CD4-positive, alpha-beta memory T cell (primary cell): ENCODE data around the gene SMARCB1. TPM values are rescaled to one million over a fixed set of nuclear protein-coding genes. Genes with fewer than 3 reads are reported as not detected.

Experiments
- CTCF ChIA-PET: fragments of 350-600 bp; sonication (Branson Sonifier 250); formaldehyde crosslinking; loops from one replicate; lab custom pipeline; 2021; ENCODE audit warnings: inconsistent platforms; ENCODE audit not compliant: partially characterized antibody; lab: Charles Lee
- POLR2A ChIA-PET: fragments of 350-600 bp; sonication (Branson Sonifier 250); formaldehyde crosslinking; loops from one replicate; lab custom pipeline; 2021; ENCODE audit not compliant: partially characterized antibody; lab: Charles Lee
- DNase-seq, 5 donors: peaks; one replicate each; pipeline versions ENCODE4 v3.0.0 to v3.0.0-alpha.2; 2020 to 2022; ENCODE audit warnings: mixed read lengths in 1 of 5
- H3K27ac ChIP-seq: one replicate; pipeline ENCODE4 v1.7.0; 2013; ENCODE audit warnings: low read depth, low read length
- H3K27me3 ChIP-seq: 2 replicates; pipeline ENCODE4 v1.7.0; 2013; ENCODE audit warnings: mild to moderate bottlenecking, low read length, moderate library complexity; ENCODE audit not compliant: insufficient read depth
- H3K36me3 ChIP-seq: 2 replicates; pipeline ENCODE4 v1.7.0; 2013; ENCODE audit warnings: mild to moderate bottlenecking, low read length, moderate library complexity; ENCODE audit not compliant: insufficient read depth
- H3K4me1 ChIP-seq: 2 replicates; pipeline ENCODE4 v1.7.0; 2013; ENCODE audit warnings: mild to moderate bottlenecking, low read length, moderate library complexity; ENCODE audit not compliant: insufficient read depth
- H3K4me3 ChIP-seq, 2 donors: one replicate each; pipeline ENCODE4 v1.7.0; 2013; ENCODE audit warnings: low read length in 2 of 2, mild to moderate bottlenecking in 1 of 2
- H3K9me3 ChIP-seq, 2 donors: one replicate each; pipeline ENCODE4 v1.7.0; 2013; ENCODE audit warnings: low read length in 2 of 2, control low read depth in 1 of 2; ENCODE audit not compliant: control insufficient read depth in 1 of 2
- H3K27ac Mint-ChIP-seq, 7 donors: one replicate each; pipeline ENCODE4 v1.8.0; 2020 to 2021; ENCODE audit warnings: mixed read lengths in 7 of 7, mild to moderate bottlenecking in 6 of 7, inconsistent platforms in 3 of 7, moderate library complexity in 3 of 7
- H3K27me3 Mint-ChIP-seq, 2 donors: one replicate each; pipeline ENCODE4 v1.8.0; 2020 to 2021; ENCODE audit warnings: mixed read lengths in 2 of 2
- H3K36me3 Mint-ChIP-seq, 2 donors: one replicate each; pipeline ENCODE4 v1.8.0; 2020 to 2021; ENCODE audit warnings: mixed read lengths in 2 of 2, inconsistent platforms in 1 of 2, mild to moderate bottlenecking in 1 of 2
- H3K4me1 Mint-ChIP-seq, 4 donors: one replicate each; pipeline ENCODE4 v1.8.0; 2020 to 2021; ENCODE audit warnings: mixed read lengths in 4 of 4, mild to moderate bottlenecking in 1 of 4
- H3K4me3 Mint-ChIP-seq, 8 donors: one replicate each; pipeline ENCODE4 v1.8.0; 2020 to 2021; ENCODE audit warnings: mixed read lengths in 8 of 8, mild to moderate bottlenecking in 7 of 8, moderate library complexity in 6 of 8, inconsistent platforms in 3 of 8
- H3K9me3 Mint-ChIP-seq, 8 donors: one replicate each; pipeline ENCODE4 v1.8.0; 2020 to 2021; ENCODE audit warnings: mixed read lengths in 8 of 8, mild to moderate bottlenecking in 5 of 8, inconsistent platforms in 3 of 8, moderate library complexity in 1 of 8
- intact Hi-C: fragments of 100-400 bp; cut with micrococcal nuclease; formaldehyde crosslinking; loops from one replicate; pipeline ENCODE4 v1.15.1; 2023
- polyA plus RNA-seq, 2 donors: library from polyadenylated mRNA; unstranded; fragments of 300-500 nt; fragmentation: Illumina TruSeq; gene quantifications; one replicate each; pipeline ENCODE4 v1.2.3, GENCODE V29; 2021
- total RNA-seq, 2 experiments: library from RNA; stranded (reverse); gene quantifications; one replicate each; pipeline ENCODE4 v1.2.3, GENCODE V29; 2021

SMARCB1 gene
- total and polyA plus RNA-seq, 4 experiments from 2014 or later = 36.6 to 46.0 (median 41.7) TPM

GRCh38 chr22:23779083-23779482 lies 7.7 kb upstream of the SMARCB1 start:
- POLR2A ChIA-PET = no interaction called here
- Histone ChIP-seq H3K4me3 (no peak overlapping the region), H3K27ac (no peak overlapping the region), H3K27me3 (no peaks in the 10 kb centered on the region), H3K36me3 (no peaks in the 10 kb centered on the region), H3K9me3 (no peaks in the 10 kb centered on the region), H3K4me1 (no peaks in the 10 kb centered on the region)
- H3K36me3 Mint-ChIP-seq = no peaks in the 10 kb centered on the region
- intact Hi-C loops = no loop called here
- DNase-seq = no peak
- peaks cover 0 to 3% (median 1%) of the 10 kb centered on the region in 4 donors for H3K4me1 Mint-ChIP-seq
- CTCF ChIA-PET = no interaction called here
- no peaks in the 10 kb centered on the region for H3K27me3 Mint-ChIP-seq
- no peak overlapping the region for H3K27ac Mint-ChIP-seq
- H3K9me3 Mint-ChIP-seq = no peaks in the 10 kb centered on the region
- H3K4me3 Mint-ChIP-seq = no peak overlapping the region

- no peaks in the 10 kb centered on the region for H3K9me3 ChIP-seq
- no peaks in the 10 kb centered on the region for H3K27me3 ChIP-seq
- Mint-ChIP-seq H3K4me3 (no peak overlapping the region), H3K9me3 (no peaks in the 10 kb centered on the region), H3K4me1 (peaks cover 3 to 7% (median 5%) of the 10 kb centered on the region in 4 donors), H3K27ac (no peak overlapping the region), H3K27me3 (no peaks in the 10 kb centered on the region), H3K36me3 (no peaks in the 10 kb centered on the region)
- DNase-seq = no peak
- H3K27ac ChIP-seq = no peak overlapping the region
- intact Hi-C loops = no loop called here
- no peaks in the 10 kb centered on the region for H3K36me3 ChIP-seq
- no peaks in the 10 kb centered on the region for H3K4me1 ChIP-seq
- CTCF ChIA-PET = no interaction called here
- no peak overlapping the region for H3K4me3 ChIP-seq
- POLR2A ChIA-PET = no interaction called here
Observed at GRCh38 chr22:23779731-23780130, 7.0 kb upstream of the SMARCB1 start.

- Histone ChIP-seq H3K4me1 (no peaks in the 10 kb centered on the region), H3K27ac (no peak overlapping the region), H3K36me3 (no peaks in the 10 kb centered on the region), H3K4me3 (no peak overlapping the region), H3K27me3 (no peaks in the 10 kb centered on the region), H3K9me3 (no peaks in the 10 kb centered on the region)
- no peaks in the 10 kb centered on the region for H3K9me3 Mint-ChIP-seq
- no peaks in the 10 kb centered on the region for H3K27me3 Mint-ChIP-seq
- ChIA-PET POLR2A (no interaction called here), CTCF (interaction anchor here (1.0 kb wide), 1 partner anchor 9 kb away, joined by 3 read pairs; no protein-coding TSS in a partner anchor)
- DNase-seq = no peak
- no peak overlapping the region for H3K27ac Mint-ChIP-seq
- intact Hi-C loops = no loop called here
- peaks cover 3 to 7% (median 5%) of the 10 kb centered on the region in 4 donors for H3K4me1 Mint-ChIP-seq
- no peaks in the 10 kb centered on the region for H3K36me3 Mint-ChIP-seq
- no peak overlapping the region for H3K4me3 Mint-ChIP-seq
Observed at GRCh38 chr22:23780146-23780748, 6.5 kb upstream of the SMARCB1 start.

- peaks cover under 1% of the 10 kb centered on the region for H3K4me1 ChIP-seq
- peaks cover 2 to 8% (median 5%) of the 10 kb centered on the region in 4 donors for H3K4me1 Mint-ChIP-seq
- no peaks in the 10 kb centered on the region for H3K27me3 Mint-ChIP-seq
- H3K4me3 ChIP-seq = no peak overlapping the region
- no peak overlapping the region for H3K27ac ChIP-seq
- ChIA-PET POLR2A (no interaction called here), CTCF (interaction anchor here (1.0 kb wide), 1 partner anchor 10 kb away, joined by 3 read pairs; no protein-coding TSS in a partner anchor)
- H3K36me3 Mint-ChIP-seq = no peaks in the 10 kb centered on the region
- H3K36me3 ChIP-seq = no peaks in the 10 kb centered on the region
- H3K9me3 ChIP-seq = no peaks in the 10 kb centered on the region
- intact Hi-C loops = no loop called here
- H3K27ac Mint-ChIP-seq = no peak overlapping the region
- no peak for DNase-seq
- no peaks in the 10 kb centered on the region for H3K27me3 ChIP-seq
- no peak overlapping the region for H3K4me3 Mint-ChIP-seq
- H3K9me3 Mint-ChIP-seq = no peaks in the 10 kb centered on the region
Observed at GRCh38 chr22:23781065-23781464, 5.7 kb upstream of the SMARCB1 start.

- H3K4me3 ChIP-seq = no peak overlapping the region
- H3K9me3 ChIP-seq = no peaks in the 10 kb centered on the region
- CTCF ChIA-PET = interaction anchor here (1.0 kb wide), 1 partner anchor 10 kb away, joined by 3 read pairs; no protein-coding TSS in a partner anchor
- intact Hi-C loops = no loop called here
- no peak for DNase-seq
- Mint-ChIP-seq H3K27me3 (no peaks in the 10 kb centered on the region), H3K4me1 (peaks cover 3 to 14% (median 11%) of the 10 kb centered on the region in 4 donors), H3K36me3 (no peaks in the 10 kb centered on the region), H3K4me3 (no peak overlapping the region), H3K27ac (peak overlapping the region in 1 of 7 donors; percentile 4), H3K9me3 (no peaks in the 10 kb centered on the region)
- POLR2A ChIA-PET = no interaction called here
- H3K4me1 ChIP-seq = peaks cover 7% of the 10 kb centered on the region
- H3K27me3 ChIP-seq = no peaks in the 10 kb centered on the region
- H3K36me3 ChIP-seq = no peaks in the 10 kb centered on the region
- H3K27ac ChIP-seq = no peak overlapping the region
Observed at GRCh38 chr22:23781511-23782183, 5.1 kb upstream of the SMARCB1 start.

- DNase-seq = no peak
- H3K36me3 ChIP-seq = no peaks in the 10 kb centered on the region
- ChIA-PET CTCF (no interaction called here), POLR2A (no interaction called here)
- Mint-ChIP-seq H3K4me3 (no peak overlapping the region), H3K4me1 (peaks cover 4 to 16% (median 12%) of the 10 kb centered on the region in 4 donors), H3K36me3 (peaks cover 0 to under 1% of the 10 kb centered on the region in 2 donors), H3K9me3 (no peaks in the 10 kb centered on the region), H3K27ac (no peak overlapping the region), H3K27me3 (no peaks in the 10 kb centered on the region)
- H3K4me3 ChIP-seq = no peak overlapping the region
- no peaks in the 10 kb centered on the region for H3K27me3 ChIP-seq
- intact Hi-C loops = no loop called here
- H3K27ac ChIP-seq = no peak overlapping the region
- H3K4me1 ChIP-seq = peaks cover 7% of the 10 kb centered on the region
- H3K9me3 ChIP-seq = no peaks in the 10 kb centered on the region
Observed at GRCh38 chr22:23782252-23782651, 4.5 kb upstream of the SMARCB1 start.

- no peak for DNase-seq
- intact Hi-C loops = no loop called here
- no peaks in the 10 kb centered on the region for H3K27me3 Mint-ChIP-seq
- Histone ChIP-seq H3K4me3 (no peak overlapping the region), H3K27me3 (no peaks in the 10 kb centered on the region), H3K27ac (no peak overlapping the region), H3K9me3 (no peaks in the 10 kb centered on the region), H3K36me3 (no peaks in the 10 kb centered on the region), H3K4me1 (peaks cover 9% of the 10 kb centered on the region)
- no peak overlapping the region for H3K4me3 Mint-ChIP-seq
- no peak overlapping the region for H3K27ac Mint-ChIP-seq
- H3K4me1 Mint-ChIP-seq = peaks cover 6 to 19% (median 15%) of the 10 kb centered on the region in 4 donors
- peaks cover 0 to 5% of the 10 kb centered on the region in 2 donors for H3K36me3 Mint-ChIP-seq
- CTCF ChIA-PET = no interaction called here
- H3K9me3 Mint-ChIP-seq = no peaks in the 10 kb centered on the region
- POLR2A ChIA-PET = no interaction called here
Observed at GRCh38 chr22:23782703-23783102, 4.1 kb upstream of the SMARCB1 start.
